GM23338 (cell line): ENCODE measurements around the gene NEO1. TPM values are rescaled to one million over a fixed set of nuclear protein-coding genes. Genes with fewer than 3 reads are reported as not detected.

Experiments used
- ATAC-seq: fragments of 200-7000 bp; cut with Tn5 transposase; 3 replicates; pipeline ENCODE4 v1.9.1; 2020
- DNase-seq: peaks from one replicate; pipeline ENCODE4 v3.0.0-alpha.2; 2015; ENCODE audit warnings: low spot score
- H2AFZ ChIP-seq: fragments of 200-600 bp; sonication (generic); 2 replicates; pipeline ENCODE4 v1.8.0; 2016; ENCODE audit warnings: antibody characterized with exemption, mild to moderate bottlenecking, moderate library complexity
- H3F3A ChIP-seq: fragments of 200-600 bp; sonication (generic); replicated peaks from 2 replicates; pipeline ENCODE4 v1.8.0; 2017; ENCODE audit warnings: antibody characterized with exemption, mixed run types, low read depth
- H3K27ac ChIP-seq: fragments of 200-600 bp; sonication (generic); 2 replicates; pipeline ENCODE4 v1.6.1; 2016; ENCODE audit warnings: low read depth
- H3K27me3 ChIP-seq: fragments of 200-600 bp; sonication (generic); 2 replicates; pipeline ENCODE4 v1.8.0; 2016; ENCODE audit warnings: mild to moderate bottlenecking, mixed run types, moderate library complexity; ENCODE audit not compliant: insufficient read depth
- H3K36me3 ChIP-seq: fragments of 200-600 bp; sonication (generic); 2 replicates; pipeline ENCODE4 v1.8.0; 2016; ENCODE audit warnings: mild to moderate bottlenecking; ENCODE audit not compliant: insufficient read depth
- H3K4me1 ChIP-seq: fragments of 200-600 bp; sonication (generic); 2 replicates; pipeline ENCODE4 v1.8.0; 2016; ENCODE audit warnings: mild to moderate bottlenecking, moderate library complexity; ENCODE audit not compliant: insufficient read depth
- H3K4me2 ChIP-seq: fragments of 200-600 bp; sonication (generic); 2 replicates; pipeline ENCODE4 v1.7.1; 2017; ENCODE audit warnings: mixed run types
- H3K4me3 ChIP-seq: fragments of 200-600 bp; sonication (generic); 2 replicates; pipeline ENCODE4 v1.6.1; 2016; ENCODE audit warnings: mixed run types
- H3K79me2 ChIP-seq: fragments of 200-600 bp; sonication (generic); replicated peaks from 2 replicates; pipeline ENCODE4 v1.8.0; 2017; ENCODE audit warnings: mild to moderate bottlenecking; ENCODE audit not compliant: insufficient read depth
- H3K9me2 ChIP-seq: fragments of 200-600 bp; sonication (generic); 2 replicates; pipeline ENCODE4 v1.8.0; 2017; ENCODE audit not compliant: insufficient read depth
- H4K20me1 ChIP-seq: fragments of 200-600 bp; sonication (generic); replicated peaks from 2 replicates; pipeline ENCODE4 v1.8.0; 2017; ENCODE audit warnings: mild to moderate bottlenecking; ENCODE audit not compliant: insufficient read depth
- H3K27ac Mint-ChIP-seq: 2 replicates; pipeline ENCODE4 v1.8.0; 2020; ENCODE audit warnings: inconsistent platforms, mild to moderate bottlenecking, moderate library complexity, mixed read lengths
- H3K27me3 Mint-ChIP-seq: 3 replicates; pipeline ENCODE4 v1.8.0; 2022; ENCODE audit warnings: low read depth, mild to moderate bottlenecking, moderate library complexity, mixed read lengths, inconsistent platforms; ENCODE audit not compliant: insufficient read depth, poor library complexity
- H3K36me3 Mint-ChIP-seq: 3 replicates; pipeline ENCODE4 v1.8.0; 2021; ENCODE audit warnings: low read depth, mild to moderate bottlenecking, inconsistent platforms, moderate library complexity, mixed read lengths
- H3K4me1 Mint-ChIP-seq: 3 replicates; pipeline ENCODE4 v1.8.0; 2020; ENCODE audit warnings: mild to moderate bottlenecking, inconsistent platforms, mixed read lengths
- H3K4me3 Mint-ChIP-seq: 3 replicates; pipeline ENCODE4 v1.8.0; 2021; ENCODE audit warnings: moderate library complexity, mild to moderate bottlenecking, inconsistent platforms, mixed read lengths
- H3K9me3 Mint-ChIP-seq: 3 replicates; pipeline ENCODE4 v1.8.0; 2020; ENCODE audit warnings: moderate library complexity, mild to moderate bottlenecking, inconsistent platforms, mixed read lengths
- CREB1 ChIP-seq: fragments of 250-450 bp; sonication (Bioruptor Pico); IDR thresholded peaks from 2 replicates; pipeline ENCODE4 v1.5.0; 2020; ENCODE audit warnings: low read depth, mild to moderate bottlenecking, moderate library complexity
- EZH2 ChIP-seq: fragments of 200-600 bp; sonication (generic); IDR thresholded peaks from one replicate; pipeline ENCODE4 v1.8.0; 2017; ENCODE audit warnings: antibody characterized with exemption, mild to moderate bottlenecking, low read depth; ENCODE audit not compliant: unreplicated experiment
- EZH2phosphoT487 ChIP-seq: fragments of 200-600 bp; sonication (generic); IDR thresholded peaks from one replicate; pipeline ENCODE4 v1.8.1; 2018; ENCODE audit warnings: antibody characterized with exemption; ENCODE audit not compliant: unreplicated experiment
- JUNB ChIP-seq: IDR thresholded peaks from one replicate; pipeline ENCODE4 v1.6.1; 2016; ENCODE audit warnings: antibody characterized with exemption; ENCODE audit not compliant: unreplicated experiment
- NANOG ChIP-seq: IDR thresholded peaks from 2 replicates; pipeline ENCODE4 v1.6.1; 2016; ENCODE audit warnings: antibody characterized with exemption, borderline replicate concordance
- POLR2AphosphoS5 ChIP-seq: IDR thresholded peaks from 2 replicates; pipeline ENCODE4 v1.6.1; 2016; ENCODE audit warnings: antibody characterized with exemption, low read depth
- STAT1 ChIP-seq: IDR thresholded peaks from one replicate; pipeline ENCODE4 v1.6.1; 2016; ENCODE audit warnings: antibody characterized with exemption; ENCODE audit not compliant: unreplicated experiment
- ZNF114 ChIP-seq: fragments of 250-450 bp; sonication (Bioruptor Pico); IDR thresholded peaks from 2 replicates; pipeline ENCODE4 v1.5.0; 2020; ENCODE audit warnings: mild to moderate bottlenecking, moderate library complexity
- ZNF331 ChIP-seq: fragments of 250-450 bp; sonication (Bioruptor Pico); IDR thresholded peaks from 2 replicates; pipeline ENCODE4 v1.5.0; 2020; ENCODE audit warnings: low read depth, mild to moderate bottlenecking, moderate library complexity
- ZNF462 ChIP-seq: fragments of 250-450 bp; sonication (Bioruptor Pico); IDR thresholded peaks from 2 replicates; pipeline ENCODE4 v1.5.0; 2020; ENCODE audit warnings: mild to moderate bottlenecking, moderate library complexity
- polyA plus RNA-seq: library from polyadenylated mRNA; unstranded; fragments of >200 nt; fragmentation: Nextera tagmentation; extraction: Ambion mirVana; gene quantifications from 2 replicates; pipeline ENCODE4 v1.2.1, GENCODE V29; 2016
- total RNA-seq: library from RNA; depleted of rRNA; stranded (reverse); fragments of >200 nt; shearing (Covaris generic); gene quantifications from 2 replicates; pipeline ENCODE4 v1.2.3, GENCODE V29; 2014
- TF ChIP-seq, protein P1 (sequence below): IDR thresholded peaks from one replicate; pipeline ENCODE4 v1.6.1; 2018; ENCODE audit warnings: antibody characterized with exemption; ENCODE audit not compliant: unreplicated experiment
- TF ChIP-seq, protein P2 (sequence below): IDR thresholded peaks from 2 replicates; pipeline ENCODE4 v1.6.1; 2016; ENCODE audit warnings: antibody characterized with exemption
- TF ChIP-seq, protein P3 (sequence below), 2 experiments: fragments of 200-600 bp in 1 of 2; sonication (generic) in 1 of 2; conservative IDR thresholded peaks; 2 replicates each; pipeline versions ENCODE4 v1.5.1 to v1.6.1; 2016 to 2017; ENCODE audit warnings: antibody characterized with exemption in 2 of 2, low read depth in 2 of 2, mild to moderate bottlenecking in 2 of 2, moderate library complexity in 1 of 2

Gene NEO1
- total and polyA plus RNA-seq, 2 experiments from 2014 or later = 8.4 to 45.8 TPM

DNA sequence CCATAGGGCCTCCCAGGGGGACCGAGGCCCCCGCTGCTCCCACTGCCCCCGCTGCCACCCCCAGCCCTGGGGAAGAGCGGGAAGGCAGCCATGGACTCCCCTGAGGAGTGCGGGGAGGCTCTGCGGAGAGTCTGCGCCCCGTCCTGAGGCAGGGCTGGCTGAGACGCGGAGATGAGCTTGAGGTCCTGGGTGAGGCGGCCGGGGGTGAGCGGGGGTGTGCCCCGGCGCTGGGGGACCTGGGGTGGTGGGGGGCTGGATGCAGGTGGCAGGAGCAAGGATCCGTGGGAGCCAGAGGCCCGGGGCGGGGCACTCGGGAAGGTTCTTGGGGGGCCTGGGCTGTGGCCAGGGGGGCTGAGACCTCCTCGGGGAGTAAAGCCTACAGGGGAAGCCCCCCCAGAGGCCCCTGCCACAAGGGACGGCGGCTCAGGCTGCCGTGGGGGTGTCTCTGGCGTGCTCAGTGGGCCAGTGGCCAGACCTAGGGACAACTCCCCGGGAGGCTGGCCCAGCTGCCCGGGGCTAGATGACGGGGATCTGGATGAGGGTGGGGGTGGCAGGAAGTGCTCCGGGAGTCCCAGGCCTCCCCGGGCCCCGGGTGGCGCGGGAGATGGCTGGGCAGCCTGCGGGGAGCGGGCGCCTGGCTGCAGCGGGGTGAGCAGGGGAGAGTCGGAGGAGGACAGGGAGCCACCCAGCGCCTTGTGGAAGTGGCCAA lies 270.6 kb downstream of the NEO1 start:
- peaks cover 14% of the 10 kb centered on the region for H3K27me3 Mint-ChIP-seq
- peaks cover 20% of the 10 kb centered on the region for H3K36me3 Mint-ChIP-seq
- no peak overlapping the region for H3K27ac Mint-ChIP-seq
- DNase-seq = no peak
- H3K4me1 ChIP-seq = peaks cover 4% of the 10 kb centered on the region; the same call in 1 of the 2 replicates
- H3K9me2 ChIP-seq = no peaks in the 10 kb centered on the region
- H4K20me1 ChIP-seq = no peaks in the 10 kb centered on the region
- H3K9me3 Mint-ChIP-seq = no peaks in the 10 kb centered on the region
- ATAC-seq = no peak
- peaks cover 18% of the 10 kb centered on the region for H3K4me1 Mint-ChIP-seq
- H2AFZ ChIP-seq = no peak overlapping the region
- no peak overlapping the region for H3K4me2 ChIP-seq
- no peak for TF ChIP-seq CREB1
- no peak for TF ChIP-seq NANOG
- no peak for TF ChIP-seq ZNF331 (CRISPR knock-in tag)
- no peak for TF ChIP-seq POLR2AphosphoS5
- TF ChIP-seq, protein P1, sequence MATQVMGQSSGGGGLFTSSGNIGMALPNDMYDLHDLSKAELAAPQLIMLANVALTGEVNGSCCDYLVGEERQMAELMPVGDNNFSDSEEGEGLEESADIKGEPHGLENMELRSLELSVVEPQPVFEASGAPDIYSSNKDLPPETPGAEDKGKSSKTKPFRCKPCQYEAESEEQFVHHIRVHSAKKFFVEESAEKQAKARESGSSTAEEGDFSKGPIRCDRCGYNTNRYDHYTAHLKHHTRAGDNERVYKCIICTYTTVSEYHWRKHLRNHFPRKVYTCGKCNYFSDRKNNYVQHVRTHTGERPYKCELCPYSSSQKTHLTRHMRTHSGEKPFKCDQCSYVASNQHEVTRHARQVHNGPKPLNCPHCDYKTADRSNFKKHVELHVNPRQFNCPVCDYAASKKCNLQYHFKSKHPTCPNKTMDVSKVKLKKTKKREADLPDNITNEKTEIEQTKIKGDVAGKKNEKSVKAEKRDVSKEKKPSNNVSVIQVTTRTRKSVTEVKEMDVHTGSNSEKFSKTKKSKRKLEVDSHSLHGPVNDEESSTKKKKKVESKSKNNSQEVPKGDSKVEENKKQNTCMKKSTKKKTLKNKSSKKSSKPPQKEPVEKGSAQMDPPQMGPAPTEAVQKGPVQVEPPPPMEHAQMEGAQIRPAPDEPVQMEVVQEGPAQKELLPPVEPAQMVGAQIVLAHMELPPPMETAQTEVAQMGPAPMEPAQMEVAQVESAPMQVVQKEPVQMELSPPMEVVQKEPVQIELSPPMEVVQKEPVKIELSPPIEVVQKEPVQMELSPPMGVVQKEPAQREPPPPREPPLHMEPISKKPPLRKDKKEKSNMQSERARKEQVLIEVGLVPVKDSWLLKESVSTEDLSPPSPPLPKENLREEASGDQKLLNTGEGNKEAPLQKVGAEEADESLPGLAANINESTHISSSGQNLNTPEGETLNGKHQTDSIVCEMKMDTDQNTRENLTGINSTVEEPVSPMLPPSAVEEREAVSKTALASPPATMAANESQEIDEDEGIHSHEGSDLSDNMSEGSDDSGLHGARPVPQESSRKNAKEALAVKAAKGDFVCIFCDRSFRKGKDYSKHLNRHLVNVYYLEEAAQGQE = no peak
- no peak for TF ChIP-seq JUNB
- TF ChIP-seq, protein P2, sequence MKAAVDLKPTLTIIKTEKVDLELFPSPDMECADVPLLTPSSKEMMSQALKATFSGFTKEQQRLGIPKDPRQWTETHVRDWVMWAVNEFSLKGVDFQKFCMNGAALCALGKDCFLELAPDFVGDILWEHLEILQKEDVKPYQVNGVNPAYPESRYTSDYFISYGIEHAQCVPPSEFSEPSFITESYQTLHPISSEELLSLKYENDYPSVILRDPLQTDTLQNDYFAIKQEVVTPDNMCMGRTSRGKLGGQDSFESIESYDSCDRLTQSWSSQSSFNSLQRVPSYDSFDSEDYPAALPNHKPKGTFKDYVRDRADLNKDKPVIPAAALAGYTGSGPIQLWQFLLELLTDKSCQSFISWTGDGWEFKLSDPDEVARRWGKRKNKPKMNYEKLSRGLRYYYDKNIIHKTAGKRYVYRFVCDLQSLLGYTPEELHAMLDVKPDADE = no peak
- TF ChIP-seq ZNF462 (CRISPR knock-in tag) = no peak
- no peak for TF ChIP-seq STAT1
- TF ChIP-seq EZH2 = no peak
- TF ChIP-seq EZH2phosphoT487 = no peak
- no peak for TF ChIP-seq ZNF114
- TF ChIP-seq, protein P3, sequence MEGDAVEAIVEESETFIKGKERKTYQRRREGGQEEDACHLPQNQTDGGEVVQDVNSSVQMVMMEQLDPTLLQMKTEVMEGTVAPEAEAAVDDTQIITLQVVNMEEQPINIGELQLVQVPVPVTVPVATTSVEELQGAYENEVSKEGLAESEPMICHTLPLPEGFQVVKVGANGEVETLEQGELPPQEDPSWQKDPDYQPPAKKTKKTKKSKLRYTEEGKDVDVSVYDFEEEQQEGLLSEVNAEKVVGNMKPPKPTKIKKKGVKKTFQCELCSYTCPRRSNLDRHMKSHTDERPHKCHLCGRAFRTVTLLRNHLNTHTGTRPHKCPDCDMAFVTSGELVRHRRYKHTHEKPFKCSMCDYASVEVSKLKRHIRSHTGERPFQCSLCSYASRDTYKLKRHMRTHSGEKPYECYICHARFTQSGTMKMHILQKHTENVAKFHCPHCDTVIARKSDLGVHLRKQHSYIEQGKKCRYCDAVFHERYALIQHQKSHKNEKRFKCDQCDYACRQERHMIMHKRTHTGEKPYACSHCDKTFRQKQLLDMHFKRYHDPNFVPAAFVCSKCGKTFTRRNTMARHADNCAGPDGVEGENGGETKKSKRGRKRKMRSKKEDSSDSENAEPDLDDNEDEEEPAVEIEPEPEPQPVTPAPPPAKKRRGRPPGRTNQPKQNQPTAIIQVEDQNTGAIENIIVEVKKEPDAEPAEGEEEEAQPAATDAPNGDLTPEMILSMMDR (conservative IDR thresholded peaks at IDR 0.05; ENCODE audit: low read depth in 2 of 2) = no peak
- no peak overlapping the region for H3K27ac ChIP-seq
- no peak overlapping the region for H3K4me3 ChIP-seq
- no peak overlapping the region for H3K4me3 Mint-ChIP-seq
- H3K27me3 ChIP-seq = no peaks in the 10 kb centered on the region
- no peaks in the 10 kb centered on the region for H3F3A ChIP-seq
- H3K79me2 ChIP-seq = no peaks in the 10 kb centered on the region
- no peaks in the 10 kb centered on the region for H3K36me3 ChIP-seq
